IPS DF 6.9 (cell line): ENCODE measurements around the gene GRM7.

Experiments used
- DNase-seq: peaks from one replicate; pipeline ENCODE4 v3.0.0-alpha.2; 2013; ENCODE audit warnings: low read depth, low spot score
- H3K27ac ChIP-seq: one replicate; pipeline ENCODE4 v1.5.1; 2013; ENCODE audit warnings: low read length, control low read depth
- H3K27me3 ChIP-seq: 2 replicates; pipeline ENCODE4 v1.6.1; 2013; ENCODE audit warnings: mild to moderate bottlenecking, low read length; ENCODE audit not compliant: control insufficient read depth, insufficient read depth
- H3K36me3 ChIP-seq: 2 replicates; pipeline ENCODE4 v1.6.1; 2013; ENCODE audit warnings: low read length; ENCODE audit not compliant: control insufficient read depth, insufficient read depth
- H3K4me1 ChIP-seq: 2 replicates; pipeline ENCODE4 v1.6.1; 2013; ENCODE audit warnings: low read length; ENCODE audit not compliant: control insufficient read depth, insufficient read depth
- H3K4me3 ChIP-seq: 2 replicates; pipeline ENCODE4 v1.5.1; 2013; ENCODE audit warnings: mild to moderate bottlenecking, low read length
- H3K9me3 ChIP-seq: 2 replicates; pipeline ENCODE4 v1.6.1; 2013; ENCODE audit warnings: low read length, inconsistent platforms; ENCODE audit not compliant: control insufficient read depth, insufficient read depth
- WGBS: extraction: QIAGEN DNeasy Blood & Tissue Kit; methylation state at CpG from one replicate; pipeline ENCODE4 v1.1.7; 2013; ENCODE audit warnings: mixed read lengths, missing lambda C conversion rate; ENCODE audit not compliant: insufficient read length, insufficient coverage; 5-methylcytosine and 5-hydroxymethylcytosine counted together

The GRM7 gene

GRCh38 chr3:7193269-7193668 is 332.4 kb downstream of the GRM7 start:
- Histone ChIP-seq H3K9me3 (no peaks in the 10 kb centered on the region), H3K36me3 (no peaks in the 10 kb centered on the region), H3K4me3 (no peak overlapping the region), H3K4me1 (no peaks in the 10 kb centered on the region), H3K27ac (no peak overlapping the region), H3K27me3 (no peaks in the 10 kb centered on the region)
- DNase-seq, result no peak

- no CpG with 5 or more reads among the region's 6 CpGs for whole genome bisulfite sequencing
- Histone ChIP-seq H3K4me1 (no peaks in the 10 kb centered on the region), H3K4me3 (no peak overlapping the region), H3K36me3 (no peaks in the 10 kb centered on the region), H3K27me3 (no peaks in the 10 kb centered on the region), H3K9me3 (0 out of 2 replicates have a peak, but pooled peaks cover 1% of the 10 kb centered on the region), H3K27ac (no peak overlapping the region)
- no peak for DNase-seq
Observed at GRCh38 chr3:7194071-7194835, 333.3 kb downstream of the GRM7 start.

GRCh38 chr3:7195934-7196333 is 335.0 kb downstream of the GRM7 start:
- Histone ChIP-seq H3K27ac (no peak overlapping the region), H3K27me3 (no peaks in the 10 kb centered on the region), H3K4me1 (no peaks in the 10 kb centered on the region), H3K4me3 (no peak overlapping the region), H3K36me3 (no peaks in the 10 kb centered on the region), H3K9me3 (0 out of 2 replicates have a peak, but pooled peaks cover 1% of the 10 kb centered on the region)
- no CpG with 5 or more reads among the region's 1 CpG for WGBS
- no peak for DNase-seq

GRCh38 chr3:7201784-7202183 is 340.9 kb downstream of the GRM7 start:
- WGBS, result no CpG with 5 or more reads among the region's 2 CpGs
- 0 out of 2 replicates have a peak, but pooled peaks cover 1% of the 10 kb centered on the region for H3K9me3 ChIP-seq
- H3K4me1 ChIP-seq, result no peaks in the 10 kb centered on the region
- no peaks in the 10 kb centered on the region for H3K36me3 ChIP-seq
- DNase-seq, result no peak
- H3K27me3 ChIP-seq, result no peaks in the 10 kb centered on the region
- no peak overlapping the region for H3K27ac ChIP-seq
- H3K4me3 ChIP-seq, result no peak overlapping the region

- Histone ChIP-seq H3K4me1 (no peaks in the 10 kb centered on the region), H3K4me3 (no peak overlapping the region), H3K36me3 (no peaks in the 10 kb centered on the region), H3K9me3 (0 out of 2 replicates have a peak, but pooled peaks cover under 1% of the 10 kb centered on the region), H3K27ac (no peak overlapping the region), H3K27me3 (no peaks in the 10 kb centered on the region)
- no CpG with 5 or more reads among the region's 5 CpGs for WGBS
- no peak for DNase-seq
Observed at GRCh38 chr3:7203969-7204847, 343.3 kb downstream of the GRM7 start.

- H3K36me3 ChIP-seq, result no peaks in the 10 kb centered on the region
- H3K9me3 ChIP-seq, result no peaks in the 10 kb centered on the region
- H3K4me1 ChIP-seq, result no peaks in the 10 kb centered on the region
- H3K4me3 ChIP-seq, result no peak overlapping the region
- WGBS, result no CpG with 5 or more reads among the region's 2 CpGs
- no peak for DNase-seq
- no peak overlapping the region for H3K27ac ChIP-seq
- no peaks in the 10 kb centered on the region for H3K27me3 ChIP-seq
Observed at GRCh38 chr3:7204848-7205156, 343.9 kb downstream of the GRM7 start.

GRCh38 chr3:7205535-7205934 is 344.6 kb downstream of the GRM7 start:
- Histone ChIP-seq H3K27me3 (no peaks in the 10 kb centered on the region), H3K4me1 (no peaks in the 10 kb centered on the region), H3K36me3 (no peaks in the 10 kb centered on the region), H3K27ac (no peak overlapping the region), H3K4me3 (no peak overlapping the region), H3K9me3 (no peaks in the 10 kb centered on the region)
- WGBS, result no CpG with 5 or more reads among the region's 4 CpGs
- DNase-seq, result no peak

GRCh38 chr3:7205962-7206361 is 345.0 kb downstream of the GRM7 start:
- H3K27me3 ChIP-seq, result no peaks in the 10 kb centered on the region
- no peak overlapping the region for H3K27ac ChIP-seq
- no CpG with 5 or more reads among the region's 4 CpGs for WGBS
- no peaks in the 10 kb centered on the region for H3K4me1 ChIP-seq
- H3K4me3 ChIP-seq, result no peak overlapping the region
- H3K36me3 ChIP-seq, result no peaks in the 10 kb centered on the region
- no peak for DNase-seq
- no peaks in the 10 kb centered on the region for H3K9me3 ChIP-seq

- Histone ChIP-seq H3K27me3 (no peaks in the 10 kb centered on the region), H3K4me3 (no peak overlapping the region), H3K9me3 (no peaks in the 10 kb centered on the region), H3K4me1 (no peaks in the 10 kb centered on the region), H3K27ac (no peak overlapping the region), H3K36me3 (no peaks in the 10 kb centered on the region)
- DNase-seq, result no peak
- WGBS, result 100% methylated on average over 1 of the region's 5 CpGs
Observed at GRCh38 chr3:7207125-7207524, 346.2 kb downstream of the GRM7 start.

- Histone ChIP-seq H3K9me3 (no peaks in the 10 kb centered on the region), H3K36me3 (no peaks in the 10 kb centered on the region), H3K27ac (no peak overlapping the region), H3K27me3 (no peaks in the 10 kb centered on the region), H3K4me3 (no peak overlapping the region), H3K4me1 (no peaks in the 10 kb centered on the region)
- DNase-seq, result no peak
- WGBS, result no CpG with 5 or more reads among the region's 2 CpGs
Observed at GRCh38 chr3:7207928-7208327, 347.0 kb downstream of the GRM7 start.
